Sigmoid colon (tissue), 7 donors: ENCODE data around the gene ASTN1. TPM values are rescaled to one million over a fixed set of nuclear protein-coding genes. Genes with fewer than 3 reads are reported as not detected.

ENCODE experiments used
- DNase-seq: peaks from one replicate; pipeline ENCODE4 v3.0.0-alpha.2; 2019
- H3K27ac ChIP-seq, 4 donors: fragments of 200-600 bp; sonication (generic); one replicate each; pipeline ENCODE4 v1.5.1; 2016 to 2019; ENCODE audit warnings: mild to moderate bottlenecking in 1 of 4
- H3K27me3 ChIP-seq, 3 donors: fragments of 200-600 bp; sonication (generic); one replicate each; pipeline ENCODE4 v1.5.1; 2019; ENCODE audit warnings: mild to moderate bottlenecking in 1 of 3
- H3K36me3 ChIP-seq, 4 donors: fragments of 200-600 bp; sonication (generic); one replicate each; pipeline ENCODE4 v1.5.1; 2016 to 2019
- H3K4me1 ChIP-seq, 4 donors: fragments of 200-600 bp; sonication (generic); one replicate each; pipeline ENCODE4 v1.5.1; 2017 to 2019
- H3K4me3 ChIP-seq, 4 donors: fragments of 200-600 bp; sonication (generic); one replicate each; pipeline ENCODE4 v1.5.1; 2017 to 2019; ENCODE audit warnings: mild to moderate bottlenecking in 2 of 4, moderate library complexity in 1 of 4
- H3K9me3 ChIP-seq, 4 donors: fragments of 200-600 bp in 3 of 4; sonication (generic) in 3 of 4; one replicate each; pipeline versions ENCODE4 v1.5.1 to v1.6.1; 2013 to 2019
- EP300 ChIP-seq, 4 donors: sonication (generic); formaldehyde crosslinking; IDR thresholded peaks; one replicate each; pipeline ENCODE4 v1.6.1; 2017; ENCODE audit warnings: antibody characterized with exemption in 4 of 4
- POLR2A ChIP-seq, 2 donors: fragments of 450-650 bp; IDR thresholded peaks; one replicate each; pipeline ENCODE4 v1.6.1; 2016; ENCODE audit warnings: antibody characterized with exemption in 2 of 2, mild to moderate bottlenecking in 2 of 2, moderate library complexity in 2 of 2
- POLR2AphosphoS5 ChIP-seq, 4 donors: sonication (generic); formaldehyde crosslinking; IDR thresholded peaks; one replicate each; pipeline ENCODE4 v1.6.1; 2017; ENCODE audit warnings: antibody characterized with exemption in 4 of 4
- WGBS, 2 donors: extraction: QIAGEN DNeasy Blood & Tissue Kit; methylation state at CpG; one replicate each; pipeline ENCODE4 v1.1.7; 2013; 5-methylcytosine and 5-hydroxymethylcytosine counted together
- intact Hi-C: fragments of 100-400 bp; cut with DNase I; formaldehyde crosslinking; loops from one replicate; pipeline ENCODE4 v1.15.1; 2023
- polyA plus RNA-seq, 3 donors: library from polyadenylated mRNA; stranded (reverse); fragments of 200-250 nt; gene quantifications; one replicate each; pipeline ENCODE4 v1.2.3, GENCODE V29; 2013
- total RNA-seq, 4 donors: library from RNA; depleted of rRNA; stranded (reverse); fragments of >200 nt; gene quantifications; one replicate each; pipeline ENCODE4 v1.1.0, GENCODE V29; 2016
- TF ChIP-seq, protein P1 (sequence below), 4 experiments: fragments of 450-650 bp in 3 of 4; fragments of 200-600 bp in 1 of 4; IDR thresholded peaks; one replicate each; pipeline ENCODE4 v1.5.1; 2016 to 2019; ENCODE audit warnings: antibody characterized with exemption in 4 of 4, mild to moderate bottlenecking in 3 of 4, moderate library complexity in 2 of 4
- donor health status: healthy with polysubstance abuse.
- donor health status: Bipolar disorder and iron deficiency.
- donor health status: healthy.

The ASTN1 gene
- total and polyA plus RNA-seq, 7 donors: 0.49 to 2.2 (median 1.4) TPM; not detected in 2

DNA sequence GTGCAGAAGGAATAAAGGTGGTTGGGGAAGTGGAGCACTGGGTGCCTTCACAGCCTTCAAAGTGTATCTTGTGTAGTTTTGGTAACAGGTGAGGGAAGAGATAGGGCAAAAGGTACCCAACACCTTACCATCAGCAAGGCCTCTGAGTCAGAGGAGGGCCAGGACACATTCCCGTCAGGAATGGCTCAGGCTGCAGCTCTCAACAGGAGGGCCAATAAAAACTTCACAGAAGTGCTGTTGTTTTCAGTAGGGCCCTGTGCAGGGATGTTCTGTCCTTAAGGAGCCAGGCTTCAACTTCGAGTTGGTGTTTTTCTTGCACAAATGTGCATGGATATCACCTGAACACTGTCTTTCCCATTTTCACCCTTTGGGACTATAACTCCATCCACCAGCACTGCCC lies 333.4 kb downstream of the ASTN1 start:
- whole genome bisulfite sequencing, 2 donors: 37 to 58% methylated on average over 2 of the region's 2 CpGs
- intact Hi-C loops: no loop called here
- no peaks in the 10 kb centered on the region for H3K4me1 ChIP-seq
- no peaks in the 10 kb centered on the region for H3K27me3 ChIP-seq
- no peak for TF ChIP-seq POLR2A (IDR thresholded peaks at IDR 0.05)
- TF ChIP-seq POLR2AphosphoS5 (IDR thresholded peaks at IDR 0.05): no peak
- TF ChIP-seq, protein P1, sequence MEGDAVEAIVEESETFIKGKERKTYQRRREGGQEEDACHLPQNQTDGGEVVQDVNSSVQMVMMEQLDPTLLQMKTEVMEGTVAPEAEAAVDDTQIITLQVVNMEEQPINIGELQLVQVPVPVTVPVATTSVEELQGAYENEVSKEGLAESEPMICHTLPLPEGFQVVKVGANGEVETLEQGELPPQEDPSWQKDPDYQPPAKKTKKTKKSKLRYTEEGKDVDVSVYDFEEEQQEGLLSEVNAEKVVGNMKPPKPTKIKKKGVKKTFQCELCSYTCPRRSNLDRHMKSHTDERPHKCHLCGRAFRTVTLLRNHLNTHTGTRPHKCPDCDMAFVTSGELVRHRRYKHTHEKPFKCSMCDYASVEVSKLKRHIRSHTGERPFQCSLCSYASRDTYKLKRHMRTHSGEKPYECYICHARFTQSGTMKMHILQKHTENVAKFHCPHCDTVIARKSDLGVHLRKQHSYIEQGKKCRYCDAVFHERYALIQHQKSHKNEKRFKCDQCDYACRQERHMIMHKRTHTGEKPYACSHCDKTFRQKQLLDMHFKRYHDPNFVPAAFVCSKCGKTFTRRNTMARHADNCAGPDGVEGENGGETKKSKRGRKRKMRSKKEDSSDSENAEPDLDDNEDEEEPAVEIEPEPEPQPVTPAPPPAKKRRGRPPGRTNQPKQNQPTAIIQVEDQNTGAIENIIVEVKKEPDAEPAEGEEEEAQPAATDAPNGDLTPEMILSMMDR (IDR thresholded peaks at IDR 0.05): no peak
- TF ChIP-seq EP300 (IDR thresholded peaks at IDR 0.05): no peak
- no peaks in the 10 kb centered on the region for H3K36me3 ChIP-seq
- no peak for DNase-seq
- no peaks in the 10 kb centered on the region for H3K9me3 ChIP-seq
- no peak overlapping the region for H3K4me3 ChIP-seq
- H3K27ac ChIP-seq: no peak overlapping the region

DNA sequence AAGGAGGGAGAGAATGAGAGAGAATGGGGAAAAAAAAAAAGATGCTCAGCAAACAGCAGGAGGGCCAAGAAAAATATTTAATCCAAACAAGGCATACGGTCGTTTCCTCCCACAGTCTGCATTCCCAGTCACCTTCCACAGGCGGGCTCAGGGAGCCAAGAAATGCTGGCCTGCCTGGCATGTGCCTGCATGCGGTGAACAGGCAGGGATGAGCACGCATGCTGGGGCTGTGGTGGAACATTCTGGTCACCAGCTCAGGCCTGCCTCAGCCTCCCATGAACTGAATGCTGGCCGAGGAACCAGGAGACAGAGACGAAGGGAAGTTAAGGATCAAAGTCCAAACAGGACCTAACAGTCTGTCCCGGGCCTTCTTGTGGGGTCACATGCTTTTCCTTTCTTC lies 335.3 kb downstream of the ASTN1 start:
- intact Hi-C loops: no loop called here
- Histone ChIP-seq H3K27ac (no peak overlapping the region), H3K9me3 (no peaks in the 10 kb centered on the region), H3K27me3 (no peaks in the 10 kb centered on the region), H3K4me1 (no peaks in the 10 kb centered on the region), H3K4me3 (no peak overlapping the region), H3K36me3 (no peaks in the 10 kb centered on the region)
- 53 to 68% methylated on average over 8 of the region's 8 CpGs for WGBS, 2 donors
- no peak for TF ChIP-seq POLR2AphosphoS5 (IDR thresholded peaks at IDR 0.05)
- TF ChIP-seq, protein P1 (IDR thresholded peaks at IDR 0.05): no peak
- TF ChIP-seq EP300 (IDR thresholded peaks at IDR 0.05): no peak
- no peak for TF ChIP-seq POLR2A (IDR thresholded peaks at IDR 0.05)
- DNase-seq: no peak

DNA sequence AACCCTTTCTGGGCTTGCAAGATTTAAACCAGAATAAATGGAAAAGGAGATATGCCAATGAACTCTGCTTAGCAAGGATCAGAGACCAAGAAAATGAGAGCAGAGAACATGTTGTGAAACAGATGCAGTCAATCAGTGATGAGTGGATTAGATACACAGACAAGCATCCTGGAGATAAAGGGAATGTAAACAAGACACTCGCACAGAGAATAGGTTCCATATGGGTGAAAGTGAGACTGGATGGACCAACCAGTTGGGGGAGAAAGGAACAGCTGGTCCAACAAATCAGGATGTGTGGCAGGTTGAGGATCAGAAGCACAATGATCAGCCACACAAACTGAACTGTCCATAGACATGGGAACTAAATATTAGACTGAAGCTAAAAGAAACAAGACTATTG lies 338.2 kb downstream of the ASTN1 start:
- 21 to 41% methylated on average over 1 of the region's 1 CpG for WGBS, 2 donors
- H3K27me3 ChIP-seq: no peaks in the 10 kb centered on the region
- no peaks in the 10 kb centered on the region for H3K4me1 ChIP-seq
- intact Hi-C loops: no loop called here
- no peak for DNase-seq
- H3K4me3 ChIP-seq: no peak overlapping the region
- TF ChIP-seq POLR2AphosphoS5 (IDR thresholded peaks at IDR 0.05) (no peak), EP300 (IDR thresholded peaks at IDR 0.05) (no peak), POLR2A (IDR thresholded peaks at IDR 0.05) (no peak)
- TF ChIP-seq, protein P1 (IDR thresholded peaks at IDR 0.05): no peak
- H3K9me3 ChIP-seq: no peaks in the 10 kb centered on the region
- H3K36me3 ChIP-seq: no peaks in the 10 kb centered on the region
- H3K27ac ChIP-seq: no peak overlapping the region

DNA sequence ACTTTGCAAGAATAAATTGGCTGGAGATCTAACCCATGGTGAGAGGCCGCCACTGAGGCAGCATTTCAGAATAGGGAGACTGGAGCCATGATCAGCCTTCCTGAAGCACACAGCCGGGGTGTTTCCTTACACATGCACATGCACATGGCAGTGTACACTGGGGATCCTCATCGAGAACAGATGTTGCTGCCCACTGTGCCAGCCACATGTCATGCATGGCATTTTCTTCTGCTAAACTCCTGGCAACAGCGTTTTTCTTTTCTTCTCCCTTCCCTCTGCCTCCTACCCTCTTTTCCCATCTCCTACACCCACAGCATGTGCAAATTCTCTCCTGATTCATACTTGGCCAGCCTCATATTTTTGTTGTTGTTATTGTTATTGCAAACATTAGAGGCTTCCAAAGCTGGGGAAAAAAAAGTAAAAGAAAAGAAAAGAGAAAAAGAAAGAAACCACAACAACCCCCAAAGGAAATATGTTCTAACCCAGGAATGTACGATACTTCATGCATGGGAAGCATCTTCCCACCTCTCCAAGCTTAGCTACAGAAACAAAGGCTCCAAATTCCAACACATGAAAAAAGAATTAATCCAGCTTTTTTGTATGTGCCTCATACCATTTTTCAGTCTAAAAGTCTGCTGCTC lies 344.0 kb downstream of the ASTN1 start:
- H3K27ac ChIP-seq: no peak overlapping the region
- WGBS, 2 donors: 79 to 81% methylated on average over 5 of the region's 5 CpGs
- DNase-seq: no peak
- no peak overlapping the region for H3K4me3 ChIP-seq
- no peaks in the 10 kb centered on the region for H3K4me1 ChIP-seq
- no peaks in the 10 kb centered on the region for H3K27me3 ChIP-seq
- no peaks in the 10 kb centered on the region for H3K36me3 ChIP-seq
- no peaks in the 10 kb centered on the region for H3K9me3 ChIP-seq
- intact Hi-C loops: no loop called here
- no peak for TF ChIP-seq POLR2A (IDR thresholded peaks at IDR 0.05)
- TF ChIP-seq, protein P1 (IDR thresholded peaks at IDR 0.05): no peak
- TF ChIP-seq POLR2AphosphoS5 (IDR thresholded peaks at IDR 0.05): no peak
- TF ChIP-seq EP300 (IDR thresholded peaks at IDR 0.05): no peak

DNA sequence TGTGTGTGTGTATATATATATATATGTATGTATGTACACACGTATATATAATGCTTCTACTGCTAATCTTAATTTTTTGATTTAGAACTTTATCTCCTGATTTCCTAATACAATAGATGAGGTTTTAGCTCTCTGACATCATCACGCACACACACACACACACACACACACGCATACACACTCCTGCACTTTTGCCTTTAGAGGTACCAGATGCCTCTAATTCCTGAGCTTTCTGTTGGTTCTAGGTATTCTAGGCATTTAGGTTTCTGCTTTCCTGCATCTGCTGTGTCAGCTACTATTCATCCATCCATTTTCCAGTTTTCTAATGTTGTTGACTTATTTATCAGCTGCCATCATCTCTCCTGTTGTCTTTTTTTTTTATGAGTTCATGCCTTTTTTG lies 348.3 kb downstream of the ASTN1 start:
- no peaks in the 10 kb centered on the region for H3K4me1 ChIP-seq
- WGBS, 2 donors: 84 to 96% methylated on average over 3 of the region's 3 CpGs
- intact Hi-C loops: no loop called here
- no peak overlapping the region for H3K27ac ChIP-seq
- no peak overlapping the region for H3K4me3 ChIP-seq
- DNase-seq: no peak
- no peaks in the 10 kb centered on the region for H3K36me3 ChIP-seq
- no peaks in the 10 kb centered on the region for H3K27me3 ChIP-seq
- no peak for TF ChIP-seq EP300 (IDR thresholded peaks at IDR 0.05)
- TF ChIP-seq, protein P1 (IDR thresholded peaks at IDR 0.05): no peak
- no peak for TF ChIP-seq POLR2A (IDR thresholded peaks at IDR 0.05)
- no peak for TF ChIP-seq POLR2AphosphoS5 (IDR thresholded peaks at IDR 0.05)
- H3K9me3 ChIP-seq: no peaks in the 10 kb centered on the region
